DND-41 (cell line): ENCODE measurements around the gene TMED10.

ENCODE experiments used
- ATAC-seq: fragments of 200-7000 bp; cut with Tn5 transposase; 3 replicates; pipeline ENCODE4 v1.9.1; 2021; ENCODE audit warnings: low read depth; ENCODE audit not compliant: insufficient read depth
- DNase-seq: peaks from one replicate; pipeline ENCODE4 v3.0.0-alpha.2; 2020
- H2AFZ ChIP-seq: 2 replicates; pipeline ENCODE4 v1.6.0; 2012; ENCODE audit warnings: low read depth, low read length
- H3K27ac ChIP-seq: 2 replicates; pipeline ENCODE4 v1.5.1; 2012; ENCODE audit warnings: low read length, inconsistent platforms
- H3K27me3 ChIP-seq: fragments of 200-600 bp; sonication (generic); 2 replicates; pipeline ENCODE4 v1.6.0; 2012; ENCODE audit warnings: low read length, mild to moderate bottlenecking, inconsistent platforms; ENCODE audit not compliant: insufficient read depth, poor library complexity
- H3K36me3 ChIP-seq: 2 replicates; pipeline ENCODE4 v1.5.1; 2012; ENCODE audit warnings: low read length, inconsistent platforms; ENCODE audit not compliant: insufficient read depth
- H3K4me1 ChIP-seq: 2 replicates; pipeline ENCODE4 v1.5.1; 2012; ENCODE audit warnings: mild to moderate bottlenecking, low read length; ENCODE audit not compliant: insufficient read depth
- H3K4me2 ChIP-seq: 2 replicates; pipeline ENCODE4 v1.6.0; 2012; ENCODE audit warnings: mild to moderate bottlenecking, moderate library complexity, low read length, inconsistent platforms; ENCODE audit not compliant: insufficient read depth
- H3K4me3 ChIP-seq, 2 experiments: fragments of 200-600 bp in 1 of 2; shearing (Covaris generic) in 1 of 2; 2 replicates each; pipeline ENCODE4 v1.5.1; 2012 to 2016; ENCODE audit warnings: inconsistent platforms in 2 of 2, low read length in 2 of 2, mild to moderate bottlenecking in 2 of 2, low read depth in 1 of 2, moderate library complexity in 1 of 2
- H3K79me2 ChIP-seq: 2 replicates; pipeline ENCODE4 v1.6.0; 2012; ENCODE audit warnings: low read length, inconsistent platforms; ENCODE audit not compliant: insufficient read depth
- H3K9ac ChIP-seq: 2 replicates; pipeline ENCODE4 v1.6.0; 2012; ENCODE audit warnings: low read depth, mild to moderate bottlenecking, inconsistent platforms, low read length, moderate library complexity
- H3K9me3 ChIP-seq: 2 replicates; pipeline ENCODE4 v1.5.1; 2012; ENCODE audit warnings: low read length, moderate library complexity, mild to moderate bottlenecking, inconsistent platforms; ENCODE audit not compliant: insufficient read depth, severe bottlenecking
- H4K20me1 ChIP-seq: 2 replicates; pipeline ENCODE4 v1.6.0; 2012; ENCODE audit warnings: low read length; ENCODE audit not compliant: insufficient read depth
- CTCF ChIP-seq: IDR thresholded peaks from 2 replicates; pipeline ENCODE4 v1.5.1; 2012; ENCODE audit warnings: borderline replicate concordance, low read length, moderate library complexity, mild to moderate bottlenecking; ENCODE audit not compliant: poor library complexity, severe bottlenecking; ENCODE audit errors: extremely low read depth
- EZH2 ChIP-seq: IDR thresholded peaks from 3 replicates; pipeline ENCODE4 v1.6.1; 2012; ENCODE audit warnings: borderline replicate concordance, low read depth, mild to moderate bottlenecking, moderate library complexity, low read length, inconsistent platforms; ENCODE audit not compliant: severe bottlenecking

TMED10 gene

GRCh38 chr14:75222208-75222701, 45.8 kb upstream of the TMED10 start:
- no peaks in the 10 kb centered on the region for H4K20me1 ChIP-seq
- H3K79me2 ChIP-seq: no peaks in the 10 kb centered on the region
- no peak overlapping the region for H2AFZ ChIP-seq
- H3K4me2 ChIP-seq: no peak overlapping the region
- no peak for ATAC-seq
- TF ChIP-seq CTCF (no peak), EZH2 (no peak)
- no peak overlapping the region for H3K9ac ChIP-seq
- H3K4me1 ChIP-seq: peaks cover 7% of the 10 kb centered on the region
- no peak for DNase-seq
- peaks cover 5% of the 10 kb centered on the region for H3K27me3 ChIP-seq
- H3K9me3 ChIP-seq: no peaks in the 10 kb centered on the region
- no peak overlapping the region for H3K4me3 ChIP-seq
- no peak overlapping the region for H3K27ac ChIP-seq
- no peaks in the 10 kb centered on the region for H3K36me3 ChIP-seq

GRCh38 chr14:75221797-75222196, 45.4 kb upstream of the TMED10 start:
- H3K9ac ChIP-seq: no peak overlapping the region
- no peak overlapping the region for H2AFZ ChIP-seq
- no peaks in the 10 kb centered on the region for H3K36me3 ChIP-seq
- no peak overlapping the region for H3K4me2 ChIP-seq
- no peak overlapping the region for H3K27ac ChIP-seq
- H3K27me3 ChIP-seq: peaks cover 5% of the 10 kb centered on the region
- H3K79me2 ChIP-seq: no peaks in the 10 kb centered on the region
- no peak overlapping the region for H3K4me3 ChIP-seq
- peaks cover 7% of the 10 kb centered on the region for H3K4me1 ChIP-seq
- DNase-seq (no peak), ATAC-seq (no peak)
- TF ChIP-seq EZH2 (no peak), CTCF (no peak)
- no peaks in the 10 kb centered on the region for H4K20me1 ChIP-seq
- H3K9me3 ChIP-seq: no peaks in the 10 kb centered on the region

GRCh38 chr14:75220156-75220555, 43.7 kb upstream of the TMED10 start:
- Histone ChIP-seq H3K4me1 (peaks cover 7% of the 10 kb centered on the region), H3K4me3 (no peak overlapping the region), H4K20me1 (no peaks in the 10 kb centered on the region), H3K4me2 (no peak overlapping the region), H3K27me3 (peaks cover 5% of the 10 kb centered on the region), H3K79me2 (no peaks in the 10 kb centered on the region), H3K27ac (no peak overlapping the region), H3K36me3 (no peaks in the 10 kb centered on the region), H3K9ac (no peak overlapping the region), H2AFZ (no peak overlapping the region), H3K9me3 (no peaks in the 10 kb centered on the region)
- DNase-seq: no peak
- TF ChIP-seq EZH2 (no peak), CTCF (no peak)
- ATAC-seq: no peak
